HEK293 (cell line): ENCODE data around the gene OR4D10.

Experiments
- CTCF ChIA-PET: fragments of 350-600 bp; formaldehyde crosslinking; extraction: SDS; loops from one replicate; lab custom pipeline; 2021; ENCODE audit warnings: antibody characterized with exemption; lab: Yijun Ruan, JAX
- POLR2A ChIA-PET: fragments of 300-600 bp; formaldehyde crosslinking; extraction: SDS; loops from one replicate; lab custom pipeline; 2020; ENCODE audit warnings: antibody characterized with exemption, inconsistent platforms; lab: Yijun Ruan, JAX
- H3K27ac ChIP-seq: fragments of 200-500 bp; sonication (Bioruptor generic); 2 replicates; pipeline ENCODE4 v1.5.1; 2014; ENCODE audit warnings: low read depth, low read length, control low read depth, inconsistent platforms; ENCODE audit errors: extremely low read depth
- H3K36me3 ChIP-seq, 2 experiments: fragments of 200-500 bp in 1 of 2; sonication (Bioruptor generic) in 1 of 2; 1 replicate in 1 of 2; 2 replicates in 1 of 2; pipeline ENCODE4 v1.5.1; 2014 to 2017; ENCODE audit warnings: inconsistent platforms in 2 of 2, low read length in 2 of 2; ENCODE audit not compliant: control insufficient read depth in 2 of 2, insufficient read depth in 1 of 2
- H3K4me1 ChIP-seq: fragments of 200-500 bp; sonication (Bioruptor generic); 2 replicates; pipeline ENCODE4 v1.5.1; 2014; ENCODE audit warnings: mild to moderate bottlenecking, low read length, inconsistent platforms; ENCODE audit not compliant: control insufficient read depth, insufficient read depth
- H3K4me3 ChIP-seq: 2 replicates; pipeline ENCODE4 v1.5.1; 2011; ENCODE audit warnings: low read depth, mild to moderate bottlenecking, control low read depth, low read length, moderate library complexity
- H3K9me3 ChIP-seq: fragments of 200-500 bp; sonication (Bioruptor generic); 2 replicates; pipeline ENCODE4 v1.5.1; 2014; ENCODE audit warnings: low read depth, low read length, inconsistent platforms; ENCODE audit not compliant: control insufficient read depth, insufficient read depth
- GLI4 ChIP-seq: fragments of 450-650 bp; formaldehyde crosslinking; IDR thresholded peaks from 2 replicates; pipeline ENCODE4 v1.5.1; 2016; ENCODE audit warnings: missing biosample characterization, missing genetic modification characterization
- GLIS2 ChIP-seq: fragments of 450-650 bp; formaldehyde crosslinking; IDR thresholded peaks from 2 replicates; pipeline ENCODE4 v1.5.1; 2016; ENCODE audit warnings: missing biosample characterization, missing genetic modification characterization
- IKZF3 ChIP-seq: fragments of 450-650 bp; IDR thresholded peaks from 2 replicates; pipeline ENCODE4 v1.5.0; 2018; ENCODE audit warnings: missing biosample characterization, mild to moderate bottlenecking, missing genetic modification characterization, moderate library complexity
- KLF16 ChIP-seq: fragments of 450-650 bp; formaldehyde crosslinking; IDR thresholded peaks from 2 replicates; pipeline ENCODE4 v1.5.1; 2017; ENCODE audit warnings: missing biosample characterization, missing genetic modification characterization
- KLF9 ChIP-seq: fragments of 450-650 bp; formaldehyde crosslinking; IDR thresholded peaks from 2 replicates; pipeline ENCODE4 v1.5.1; 2016; ENCODE audit warnings: missing biosample characterization, missing genetic modification characterization, low read depth
- SP2 ChIP-seq: fragments of 450-650 bp; formaldehyde crosslinking; IDR thresholded peaks from 2 replicates; pipeline ENCODE4 v1.5.1; 2016; ENCODE audit warnings: missing biosample characterization, missing genetic modification characterization
- SP7 ChIP-seq: fragments of 450-650 bp; formaldehyde crosslinking; IDR thresholded peaks from 2 replicates; pipeline ENCODE4 v1.5.1; 2016; ENCODE audit warnings: missing biosample characterization, missing genetic modification characterization
- ZBTB11 ChIP-seq: fragments of 450-650 bp; formaldehyde crosslinking; conservative IDR thresholded peaks from 2 replicates; pipeline ENCODE4 v1.5.1; 2016; ENCODE audit warnings: low read depth, missing biosample characterization, missing genetic modification characterization
- ZBTB49 ChIP-seq: fragments of 450-650 bp; formaldehyde crosslinking; IDR thresholded peaks from 2 replicates; pipeline ENCODE4 v1.5.1; 2016; ENCODE audit warnings: missing biosample characterization, missing genetic modification characterization, low read depth
- ZFP69B ChIP-seq: fragments of 450-650 bp; formaldehyde crosslinking; IDR thresholded peaks from 2 replicates; pipeline ENCODE4 v1.5.1; 2016; ENCODE audit warnings: missing biosample characterization, missing genetic modification characterization
- ZNF18 ChIP-seq: fragments of 450-650 bp; formaldehyde crosslinking; IDR thresholded peaks from 2 replicates; pipeline ENCODE4 v1.5.1; 2016; ENCODE audit warnings: missing biosample characterization, missing genetic modification characterization
- ZNF184 ChIP-seq: fragments of 450-650 bp; IDR thresholded peaks from 2 replicates; pipeline ENCODE4 v1.5.1; 2018; ENCODE audit warnings: missing biosample characterization, mild to moderate bottlenecking, missing genetic modification characterization
- ZNF394 ChIP-seq: fragments of 450-650 bp; formaldehyde crosslinking; IDR thresholded peaks from 2 replicates; pipeline ENCODE4 v1.5.1; 2016; ENCODE audit warnings: missing biosample characterization, missing genetic modification characterization, mild to moderate bottlenecking, moderate library complexity, borderline replicate concordance
- ZNF404 ChIP-seq: fragments of 450-650 bp; formaldehyde crosslinking; IDR thresholded peaks from 2 replicates; pipeline ENCODE4 v1.5.1; 2017; ENCODE audit warnings: missing biosample characterization, missing genetic modification characterization
- ZNF488 ChIP-seq: fragments of 450-650 bp; formaldehyde crosslinking; IDR thresholded peaks from 2 replicates; pipeline ENCODE4 v1.5.1; 2016; ENCODE audit warnings: missing biosample characterization, missing genetic modification characterization
- ZNF529 ChIP-seq: fragments of 450-650 bp; formaldehyde crosslinking; IDR thresholded peaks from 2 replicates; pipeline ENCODE4 v1.5.1; 2017; ENCODE audit warnings: missing genetic modification characterization, missing biosample characterization; ENCODE audit not compliant: insufficient replicate concordance
- ZNF549 ChIP-seq: fragments of 450-650 bp; IDR thresholded peaks from 2 replicates; pipeline ENCODE4 v1.5.1; 2018; ENCODE audit warnings: missing biosample characterization, missing genetic modification characterization, mild to moderate bottlenecking, inconsistent platforms, moderate library complexity
- ZNF600 ChIP-seq: fragments of 450-650 bp; formaldehyde crosslinking; IDR thresholded peaks from 2 replicates; pipeline ENCODE4 v1.5.1; 2016; ENCODE audit warnings: missing biosample characterization, missing genetic modification characterization
- ZNF610 ChIP-seq: fragments of 450-650 bp; formaldehyde crosslinking; IDR thresholded peaks from 2 replicates; pipeline ENCODE4 v1.5.1; 2016; ENCODE audit warnings: missing biosample characterization, missing genetic modification characterization, borderline replicate concordance
- ZNF639 ChIP-seq: fragments of 450-650 bp; formaldehyde crosslinking; IDR thresholded peaks from 2 replicates; pipeline ENCODE4 v1.5.1; 2016; ENCODE audit warnings: missing biosample characterization, missing genetic modification characterization
- ZNF747 ChIP-seq: fragments of 450-650 bp; formaldehyde crosslinking; IDR thresholded peaks from 2 replicates; pipeline ENCODE4 v1.5.1; 2016; ENCODE audit warnings: missing biosample characterization, missing genetic modification characterization
- ZNF777 ChIP-seq: fragments of 450-650 bp; formaldehyde crosslinking; IDR thresholded peaks from 2 replicates; pipeline ENCODE4 v1.5.1; 2017; ENCODE audit warnings: missing biosample characterization, missing genetic modification characterization, borderline replicate concordance
- ZNF843 ChIP-seq: fragments of 450-650 bp; formaldehyde crosslinking; IDR thresholded peaks from 2 replicates; pipeline ENCODE4 v1.5.1; 2016; ENCODE audit warnings: missing biosample characterization, missing genetic modification characterization
- ZSCAN30 ChIP-seq: fragments of 450-650 bp; IDR thresholded peaks from 2 replicates; pipeline ENCODE4 v1.5.1; 2018; ENCODE audit warnings: missing biosample characterization, mild to moderate bottlenecking, missing genetic modification characterization, moderate library complexity

OR4D10 gene

GRCh38 chr11:59479906-59480305 lies 6.8 kb downstream of the OR4D10 start:
- Histone ChIP-seq H3K27ac (no peak overlapping the region), H3K9me3 (no peaks in the 10 kb centered on the region), H3K36me3 (no peaks in the 10 kb centered on the region), H3K4me3 (no peak overlapping the region), H3K4me1 (no peaks in the 10 kb centered on the region)
- CTCF ChIA-PET = no interaction called here
- POLR2A ChIA-PET = no interaction called here
- TF ChIP-seq GLIS2 (tag by site-specific recombination) (no peak), ZNF404 (tag by site-specific recombination) (no peak), ZNF394 (tag by site-specific recombination) (no peak), ZNF184 (tag by site-specific recombination) (no peak), ZBTB49 (tag by site-specific recombination) (no peak), IKZF3 (no peak), ZSCAN30 (tag by site-specific recombination) (no peak), ZNF747 (tag by site-specific recombination) (no peak), ZNF18 (no peak), ZNF549 (tag by site-specific recombination) (no peak), ZNF639 (no peak), ZNF843 (tag by site-specific recombination) (no peak), ZNF600 (no peak), ZNF529 (tag by site-specific recombination) (no peak)

GRCh38 chr11:59480359-59480758 lies 7.2 kb downstream of the OR4D10 start:
- ChIA-PET POLR2A (no interaction called here), CTCF (interaction anchor here (0.6 kb wide), 1 partner anchor 277 kb away, joined by 3 read pairs; no protein-coding TSS in a partner anchor)
- Histone ChIP-seq H3K4me3 (no peak overlapping the region), H3K27ac (no peak overlapping the region), H3K36me3 (no peaks in the 10 kb centered on the region), H3K9me3 (no peaks in the 10 kb centered on the region), H3K4me1 (no peaks in the 10 kb centered on the region)
- no peak for TF ChIP-seq SP7

- H3K36me3 ChIP-seq = no peaks in the 10 kb centered on the region
- H3K27ac ChIP-seq = no peak overlapping the region
- no peak for TF ChIP-seq KLF9 (tag by site-specific recombination)
- no peak for TF ChIP-seq ZFP69B (tag by site-specific recombination)
- TF ChIP-seq KLF16 (tag by site-specific recombination) = no peak
- no peak for TF ChIP-seq ZNF610
- no peak for TF ChIP-seq GLI4 (tag by site-specific recombination)
- no peak for TF ChIP-seq SP2
- TF ChIP-seq ZBTB11 (tag by site-specific recombination) = no peak
- TF ChIP-seq ZNF488 = no peak
- TF ChIP-seq ZNF777 (tag by site-specific recombination) = no peak
- ChIA-PET POLR2A (no interaction called here), CTCF (no interaction called here)
- no peak overlapping the region for H3K4me3 ChIP-seq
- no peaks in the 10 kb centered on the region for H3K4me1 ChIP-seq
- no peaks in the 10 kb centered on the region for H3K9me3 ChIP-seq
These were observed 28.8 kb downstream of the OR4D10 start for GRCh38 chr11:59501931-59502330.
